SW 1271 (cell line): Measurements from ENCODE around the gene ELAVL1.

ENCODE experiments used
- DNase-seq, 2 experiments: peaks; one replicate each; lab custom pipeline; 2025; lab: John Stamatoyannopoulos, UW

ELAVL1 gene

DNA sequence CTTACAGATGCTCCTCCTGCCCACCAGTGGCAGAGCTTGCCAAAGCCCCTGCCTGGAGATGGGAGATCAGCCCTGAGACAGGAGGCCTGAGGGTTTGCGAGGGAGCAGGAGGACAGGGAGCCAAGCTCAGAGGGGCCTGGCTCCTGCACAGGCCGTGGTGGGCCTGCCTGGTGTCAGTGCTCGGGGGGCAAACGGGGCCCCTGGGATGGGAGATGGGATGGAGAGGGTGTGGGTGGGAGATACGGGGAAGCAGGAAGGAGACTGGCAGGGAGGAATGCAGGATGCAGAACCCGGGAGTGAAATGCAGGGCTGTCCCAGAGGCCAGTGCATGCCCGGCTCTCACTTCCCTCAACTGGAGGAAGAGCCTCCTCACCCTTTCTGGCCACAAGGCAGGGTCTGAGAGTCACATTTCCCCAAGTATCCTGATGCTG is 19.9 kb downstream of the ELAVL1 start:
- no peak for DNase-seq

DNA sequence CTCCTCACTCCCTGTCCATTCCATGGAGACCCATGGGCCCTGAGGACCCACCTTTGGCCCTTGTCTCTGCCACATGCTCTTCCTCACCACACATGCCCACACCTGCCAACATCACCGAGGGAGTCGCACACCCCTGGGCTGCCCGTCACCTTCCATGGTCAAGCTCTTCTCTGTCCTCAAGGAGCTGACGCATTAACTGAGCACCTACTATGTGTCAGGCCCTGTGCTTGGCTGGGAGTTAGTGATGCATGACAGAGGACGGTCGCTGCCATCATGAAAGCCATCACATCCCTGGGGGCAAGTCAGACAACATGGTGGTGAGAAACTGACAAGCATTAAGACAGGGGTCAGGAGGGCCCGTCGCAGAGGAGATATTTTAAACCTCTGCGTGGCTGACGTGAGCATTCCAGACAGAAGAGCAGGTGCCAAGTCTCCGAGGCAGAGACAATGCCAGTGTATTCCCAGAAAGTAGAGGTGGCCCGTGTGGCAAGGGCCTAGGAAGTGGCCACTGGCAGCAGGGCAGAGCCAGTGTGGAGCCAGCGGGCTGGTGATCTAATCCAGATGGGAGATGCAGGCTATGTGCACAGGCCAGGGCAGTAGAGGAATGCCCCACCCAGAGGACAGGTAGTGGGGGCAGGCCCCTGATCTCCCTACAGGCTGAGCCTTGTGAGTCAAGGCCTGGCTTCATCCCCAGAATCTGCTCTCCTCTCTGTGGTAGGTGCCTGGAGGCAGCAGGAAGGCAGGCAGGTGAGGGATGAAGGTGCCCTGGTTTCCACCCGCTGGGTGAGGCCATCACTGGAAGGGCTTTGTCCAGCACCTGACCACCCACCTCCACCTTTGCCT is 21.2 kb downstream of the ELAVL1 start:
- DNase-seq: no peak

DNA sequence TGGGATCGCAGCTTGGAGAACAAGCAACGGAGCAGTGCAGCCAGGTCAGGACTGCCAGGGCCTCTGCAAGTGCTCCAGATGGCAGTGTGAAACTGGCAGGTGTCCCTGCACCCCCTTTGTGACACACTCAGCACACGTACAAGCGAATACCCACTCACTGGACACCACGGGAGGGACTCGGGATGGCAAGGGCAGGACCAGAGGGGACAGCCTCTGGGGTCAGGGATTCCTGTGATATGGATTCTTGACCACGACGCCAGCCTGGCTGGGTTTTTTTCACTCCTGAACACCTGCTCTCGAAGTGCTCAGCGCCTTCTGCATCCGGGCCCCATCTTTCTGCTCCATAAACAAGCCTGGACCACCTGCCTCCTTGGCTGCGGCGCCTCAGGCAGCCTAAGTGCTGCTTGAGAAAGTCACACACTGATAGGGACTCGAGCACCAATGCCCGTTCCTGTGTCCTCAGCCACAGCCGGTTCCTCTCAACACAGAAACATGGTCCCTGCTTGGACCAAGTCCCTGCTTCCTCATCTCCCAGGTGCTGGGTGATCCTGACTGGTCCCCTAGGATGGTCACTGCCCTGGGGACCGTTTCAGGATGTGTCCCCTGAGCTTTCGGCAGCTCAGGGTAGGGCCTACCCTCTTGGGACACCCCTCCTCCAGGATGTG is 22.0 kb downstream of the ELAVL1 start:
- no peak for DNase-seq

DNA sequence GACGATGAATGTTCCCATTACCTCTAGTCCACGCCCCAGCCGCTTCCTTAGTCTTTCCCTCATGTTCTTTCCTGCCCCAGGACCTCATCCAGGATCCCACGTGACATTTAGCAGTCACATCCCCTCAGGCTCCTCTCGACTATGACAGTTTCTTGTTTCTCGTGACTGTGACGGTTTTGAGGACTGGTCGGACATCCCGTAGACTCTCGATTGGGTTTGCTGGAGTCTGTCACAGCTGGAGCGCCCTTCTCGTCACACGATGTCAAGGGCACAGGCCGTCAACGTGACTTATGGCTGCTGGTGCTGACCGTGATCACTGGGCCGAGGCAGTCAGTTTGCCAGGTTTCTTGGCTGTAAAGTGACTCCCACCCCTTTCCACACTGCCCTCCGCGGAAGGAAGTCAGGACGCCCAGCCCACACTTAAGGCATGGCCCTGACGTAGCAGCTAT is 22.8 kb downstream of the ELAVL1 start:
- no peak for DNase-seq

DNA sequence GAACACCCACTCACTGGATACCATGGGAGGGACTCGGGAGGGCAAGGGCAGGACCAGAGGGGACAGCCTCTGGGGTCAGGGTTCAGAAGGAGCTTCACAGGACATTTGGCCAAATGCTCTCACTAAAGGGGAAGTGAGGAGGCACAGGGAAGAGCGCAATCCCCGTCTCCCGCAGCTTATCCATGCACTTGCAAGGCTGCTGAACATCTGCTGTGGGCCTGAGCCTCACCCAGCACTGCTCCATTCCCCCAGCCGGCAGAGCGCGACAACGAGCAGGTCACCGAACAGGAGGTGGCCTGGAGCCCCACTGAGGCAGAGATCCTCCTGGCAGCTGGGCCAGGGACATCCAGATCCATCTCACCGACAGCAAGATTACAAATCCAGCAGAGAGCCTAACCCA is 23.3 kb downstream of the ELAVL1 start:
- DNase-seq: no peak

DNA sequence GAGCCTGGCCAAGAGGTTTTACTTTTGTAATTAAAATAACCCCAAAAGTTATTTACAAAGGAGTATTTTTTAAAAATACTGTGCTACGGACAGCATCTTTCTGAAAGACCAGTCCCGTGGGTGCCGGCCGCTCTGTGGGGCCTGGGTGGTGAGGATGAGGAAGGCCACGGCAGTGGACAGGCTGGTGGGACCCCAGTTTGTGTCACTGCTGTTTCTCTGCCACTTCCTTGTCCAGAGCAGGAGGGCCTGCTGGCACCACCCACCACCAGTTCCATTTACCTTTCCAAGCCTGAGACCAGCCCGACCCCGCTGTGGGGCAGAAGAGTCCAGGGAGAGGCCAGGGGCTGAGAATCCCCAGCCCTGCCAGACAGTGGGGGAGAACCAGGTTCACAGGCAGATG is 23.8 kb downstream of the ELAVL1 start:
- DNase-seq: no peak

DNA sequence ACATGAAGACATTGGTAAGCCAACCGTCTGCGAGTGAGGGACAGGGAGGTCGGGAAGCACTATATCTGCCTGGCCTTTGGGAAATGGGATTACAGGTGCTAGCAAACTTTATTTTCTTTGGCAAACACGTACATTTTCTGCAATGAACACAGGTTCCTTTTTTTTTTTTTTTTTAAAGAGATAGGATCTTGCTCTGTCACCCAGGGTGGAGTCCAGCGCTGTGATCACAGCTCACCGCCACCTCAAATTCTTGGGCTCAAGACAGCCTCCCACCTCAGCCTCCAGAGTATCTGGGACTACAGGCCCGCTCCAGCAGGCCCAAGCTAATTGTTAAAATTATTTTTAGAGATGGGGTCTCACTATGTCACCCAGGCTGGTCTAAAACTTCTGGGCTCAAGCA is 24.2 kb downstream of the ELAVL1 start:
- DNase-seq: no peak

DNA sequence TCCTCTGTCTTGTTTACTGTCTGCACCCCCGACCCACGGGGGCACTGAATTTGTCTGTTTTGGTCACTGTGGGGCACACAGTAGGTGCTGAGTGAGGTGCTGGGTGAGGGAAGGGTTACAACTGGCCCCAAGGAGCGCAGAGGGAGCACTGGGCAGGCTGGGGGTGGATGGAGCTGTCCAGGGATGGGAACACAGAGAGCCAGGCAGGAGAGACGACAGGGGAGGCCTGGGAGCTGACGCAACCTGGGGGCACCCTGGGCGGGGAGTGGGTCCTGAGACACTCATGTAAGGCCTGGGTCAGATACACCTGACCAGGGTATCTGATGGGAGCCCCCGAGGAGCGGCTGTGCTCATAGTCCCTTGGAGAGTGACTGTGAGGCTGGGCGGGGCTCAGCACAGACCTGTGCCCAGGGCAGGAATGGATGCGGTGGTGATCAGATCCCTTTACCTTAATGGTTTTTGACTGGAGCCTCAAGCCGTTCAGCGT is 24.8 kb downstream of the ELAVL1 start:
- DNase-seq: no peak

DNA sequence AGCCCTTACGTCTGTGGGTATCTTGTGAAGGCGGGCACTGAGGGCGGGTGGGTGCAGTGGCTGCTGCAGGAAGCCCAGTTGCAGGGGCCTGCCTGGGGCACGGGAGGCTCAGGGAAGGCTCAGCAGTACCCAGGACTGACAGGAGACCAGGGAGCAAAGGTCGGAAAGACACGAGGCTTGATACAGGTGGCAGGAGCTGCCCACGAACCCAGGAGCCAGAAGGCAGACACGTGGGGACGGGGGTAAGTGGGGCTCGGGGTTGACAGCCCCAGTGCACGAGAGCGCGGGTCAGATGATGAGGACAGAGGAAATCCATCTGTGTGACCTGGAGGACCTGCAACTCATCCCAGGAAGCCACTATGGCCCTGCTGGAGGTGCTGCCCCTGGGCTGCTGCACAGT is 25.3 kb downstream of the ELAVL1 start:
- DNase-seq: no peak

DNA sequence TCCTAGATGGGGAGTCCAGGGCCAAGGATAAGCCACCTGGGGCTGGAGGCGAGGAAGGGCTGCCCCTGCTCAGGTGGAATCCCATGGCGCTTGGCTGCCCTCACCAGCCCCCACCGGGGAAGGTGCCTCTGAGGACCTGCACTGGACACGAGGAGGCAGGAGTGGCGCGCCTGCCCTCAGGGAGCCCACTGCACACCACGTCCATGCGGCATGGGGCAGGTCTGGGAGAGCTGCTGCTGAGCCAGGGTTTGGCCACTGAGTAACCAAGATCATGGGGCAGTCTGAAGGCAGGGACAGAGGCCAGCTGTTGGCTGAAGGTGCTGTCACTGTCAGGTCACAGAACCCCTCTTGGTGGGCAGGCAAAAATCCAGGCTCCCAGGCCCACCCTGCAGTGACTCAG is 25.9 kb downstream of the ELAVL1 start:
- no peak for DNase-seq

DNA sequence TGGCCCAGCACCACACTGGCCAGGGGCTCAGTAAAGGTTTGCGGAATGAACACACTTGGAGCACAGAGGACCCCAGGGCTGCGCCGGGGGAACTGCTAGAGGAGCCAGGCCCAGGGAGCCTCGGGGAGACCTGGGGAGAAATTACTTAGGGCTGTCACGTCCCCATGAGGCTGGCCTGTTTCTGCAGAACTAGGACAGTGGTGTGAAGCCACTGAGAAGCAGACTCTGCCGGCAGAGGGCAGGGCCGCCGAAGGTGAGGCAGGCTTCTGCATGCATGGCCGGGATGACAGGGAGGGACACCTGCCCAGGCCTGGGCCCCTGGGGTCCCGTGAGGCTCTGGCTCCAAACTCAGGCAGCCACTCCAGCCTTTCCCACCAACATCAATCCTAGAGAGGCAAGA is 26.4 kb downstream of the ELAVL1 start:
- no peak for DNase-seq

DNA sequence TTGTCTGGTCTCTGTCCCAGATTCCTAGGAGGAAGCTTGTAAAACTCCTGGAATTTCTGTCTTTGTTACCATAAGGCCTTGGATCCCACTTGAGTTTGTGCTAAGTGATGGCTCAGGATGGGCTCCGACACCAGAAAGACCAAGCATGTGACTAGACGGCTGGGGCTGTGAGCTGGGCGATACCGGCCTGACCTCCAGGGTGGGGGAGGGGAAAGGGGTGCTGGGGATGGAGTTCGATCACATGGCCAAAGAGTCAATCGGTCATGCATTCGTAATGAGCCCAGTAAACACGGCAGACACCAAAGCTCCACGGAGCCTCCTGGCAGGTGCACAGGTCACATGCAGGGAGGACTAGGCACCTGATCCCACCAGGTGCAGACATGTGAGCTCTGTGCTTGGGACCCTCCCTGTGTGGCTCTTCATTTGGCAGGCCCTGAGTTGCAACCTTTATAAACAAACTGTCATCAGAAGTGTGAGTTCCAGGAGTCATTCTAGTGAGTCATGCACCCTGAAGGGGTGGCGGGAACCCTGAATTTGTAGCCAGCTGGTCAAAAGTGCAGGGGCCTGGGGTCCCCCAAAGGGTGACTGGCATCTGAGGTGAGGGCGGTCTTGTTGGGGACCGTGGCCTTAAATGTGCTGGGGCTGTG is 27.1 kb downstream of the ELAVL1 start:
- DNase-seq: no peak

DNA sequence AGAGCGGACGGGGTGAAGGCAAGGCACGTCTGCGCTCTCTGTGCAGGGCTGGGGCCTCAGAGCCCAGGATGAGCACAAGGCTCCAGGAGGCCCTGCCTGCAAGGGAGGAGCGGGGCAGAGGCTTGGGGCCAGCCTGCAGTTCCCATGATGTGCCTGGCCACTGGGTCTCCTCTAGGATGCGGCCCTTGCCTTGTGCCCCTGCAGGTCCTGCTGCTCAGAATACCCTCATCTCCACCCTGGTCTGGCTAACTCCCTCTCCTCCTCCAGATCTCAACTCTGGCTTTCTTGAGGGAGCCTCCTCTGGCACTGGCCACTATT is 27.8 kb downstream of the ELAVL1 start:
- DNase-seq: no peak

DNA sequence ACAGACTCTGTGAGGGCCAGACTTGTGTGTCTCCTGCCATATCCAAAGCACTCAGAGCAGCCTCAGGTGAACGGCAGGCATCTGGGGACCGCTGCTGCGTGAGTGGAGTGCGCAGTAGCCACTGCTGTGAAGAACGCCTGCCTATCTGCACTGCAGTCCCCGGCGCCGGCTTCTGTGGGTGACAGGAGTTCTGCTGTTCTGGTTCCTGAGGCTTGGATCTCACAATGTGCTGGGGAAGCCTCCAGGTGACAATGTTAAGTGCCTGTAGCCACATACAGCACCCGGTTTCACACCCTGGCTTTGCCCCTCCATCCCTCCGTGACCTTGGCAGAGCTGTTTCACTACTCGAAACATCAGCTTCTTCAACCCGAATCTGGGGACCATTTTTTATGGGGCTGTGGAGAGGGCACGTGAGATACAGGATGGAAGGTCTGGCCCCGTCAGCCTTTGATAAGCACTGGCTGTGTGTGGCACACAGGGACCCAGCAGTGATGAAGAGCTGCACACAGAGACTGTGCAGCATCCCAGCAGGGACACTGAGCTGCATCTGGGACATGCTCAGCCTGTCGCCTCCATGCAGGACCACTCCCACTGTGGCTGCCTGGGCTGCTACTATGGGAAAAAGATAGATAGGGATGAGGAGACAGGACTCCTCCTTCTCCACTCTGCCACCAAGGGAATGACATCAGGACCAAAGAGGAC is 28.3 kb downstream of the ELAVL1 start:
- DNase-seq: no peak

DNA sequence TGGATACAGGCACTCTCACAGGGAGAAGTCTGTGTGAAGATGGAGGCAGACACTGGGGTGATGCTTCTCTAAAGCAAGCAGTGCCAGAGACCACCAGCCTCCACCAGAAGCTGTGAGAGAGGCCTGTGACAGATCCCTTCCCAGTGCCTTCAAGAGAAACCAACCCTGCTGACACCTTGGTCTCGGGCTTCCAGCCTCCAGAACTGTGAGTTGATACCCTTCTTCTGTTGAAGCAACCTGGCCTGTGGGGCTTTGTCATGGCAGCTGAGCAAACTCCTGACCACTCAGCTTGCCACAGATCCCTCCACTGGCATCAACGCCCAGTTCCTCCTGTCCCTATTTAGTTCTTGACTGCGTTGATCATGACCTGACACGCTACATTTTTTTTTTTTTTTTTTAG is 29.0 kb downstream of the ELAVL1 start:
- DNase-seq: no peak

DNA sequence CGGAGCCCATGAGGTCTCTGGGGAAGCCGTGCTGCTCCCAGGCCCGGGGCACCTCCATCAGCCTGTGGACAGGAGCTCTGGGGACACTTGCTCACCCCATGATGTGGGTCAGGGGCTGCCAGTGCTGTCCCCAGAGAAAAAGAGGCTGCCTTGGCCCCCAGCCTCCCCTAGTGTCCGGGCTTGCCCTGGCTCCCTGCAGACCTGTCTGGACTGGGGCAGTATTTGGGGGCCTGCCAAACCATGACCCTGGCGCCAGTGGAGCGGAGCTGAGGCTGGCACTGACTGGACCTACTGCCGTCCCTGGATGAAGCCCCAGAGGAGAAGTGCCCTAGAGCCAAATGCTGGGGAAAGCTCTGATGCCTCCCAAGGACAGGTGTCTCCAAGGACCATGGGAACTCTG is 30.4 kb downstream of the ELAVL1 start:
- no peak for DNase-seq

DNA sequence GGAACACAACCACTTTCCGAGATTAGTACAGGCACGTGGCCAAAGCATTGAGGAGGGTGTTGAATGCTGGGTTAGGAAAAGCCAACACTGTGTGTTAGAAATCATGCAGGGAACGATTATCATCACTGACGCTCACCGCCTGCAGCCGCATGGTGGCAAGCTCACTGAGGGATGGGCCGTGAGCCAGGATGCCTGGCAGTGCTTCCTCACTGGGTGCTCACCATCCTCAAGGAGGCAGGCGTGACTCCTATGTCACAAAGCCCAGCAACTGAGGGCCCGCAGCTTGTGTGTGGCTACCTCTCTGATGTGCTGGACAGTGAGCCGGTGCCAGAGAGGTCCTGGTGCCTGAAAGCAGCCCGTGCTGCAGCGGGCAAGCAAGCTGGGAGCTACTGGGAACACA is 31.6 kb downstream of the ELAVL1 start:
- no peak for DNase-seq

DNA sequence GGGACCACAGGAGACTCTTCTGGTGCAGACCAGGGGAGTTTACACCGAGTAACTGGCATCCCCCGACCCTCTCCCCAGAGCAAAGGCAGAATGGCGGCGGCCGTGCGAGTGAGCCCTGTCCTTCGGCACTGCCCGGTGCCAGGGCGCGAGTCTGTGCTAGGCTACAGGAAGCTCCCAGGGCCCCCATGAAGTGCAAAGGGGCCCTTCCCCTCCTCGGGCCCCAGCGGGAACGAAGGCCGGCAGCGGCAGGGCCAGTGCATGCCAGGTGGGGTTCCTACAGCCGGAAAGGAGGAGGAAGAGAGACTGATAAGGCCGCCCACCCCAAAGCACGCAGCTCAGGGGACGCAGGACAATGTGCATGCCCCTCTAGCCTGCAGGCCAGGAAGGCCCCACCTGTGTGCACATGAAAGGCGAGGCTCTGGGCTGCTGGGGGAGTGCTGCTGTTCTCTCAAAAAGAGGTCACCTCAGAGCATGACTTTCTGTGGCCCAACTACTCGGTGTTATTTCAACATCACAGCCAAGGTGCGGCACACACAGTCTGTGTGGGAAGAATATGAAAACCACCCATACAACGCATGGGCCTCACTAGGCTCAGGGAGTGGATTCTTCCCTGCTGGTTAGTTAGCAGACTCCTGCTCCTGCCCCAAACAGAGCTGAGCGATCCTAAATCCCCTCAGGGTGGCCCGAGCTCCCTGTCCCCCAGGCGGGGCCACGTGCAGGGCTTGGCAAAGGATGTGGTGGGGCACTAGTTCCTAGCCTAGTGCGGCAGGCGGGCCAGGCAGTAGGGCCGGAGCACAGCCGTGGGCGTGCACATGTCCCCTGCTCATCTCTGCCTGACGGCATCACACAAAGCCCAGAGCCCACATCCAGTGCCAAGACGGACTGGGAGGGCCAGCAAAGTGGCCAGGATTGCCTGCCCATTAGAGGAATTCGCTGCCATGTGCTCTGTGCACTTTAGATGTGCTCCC is 33.6 kb downstream of the ELAVL1 start:
- no peak for DNase-seq

DNA sequence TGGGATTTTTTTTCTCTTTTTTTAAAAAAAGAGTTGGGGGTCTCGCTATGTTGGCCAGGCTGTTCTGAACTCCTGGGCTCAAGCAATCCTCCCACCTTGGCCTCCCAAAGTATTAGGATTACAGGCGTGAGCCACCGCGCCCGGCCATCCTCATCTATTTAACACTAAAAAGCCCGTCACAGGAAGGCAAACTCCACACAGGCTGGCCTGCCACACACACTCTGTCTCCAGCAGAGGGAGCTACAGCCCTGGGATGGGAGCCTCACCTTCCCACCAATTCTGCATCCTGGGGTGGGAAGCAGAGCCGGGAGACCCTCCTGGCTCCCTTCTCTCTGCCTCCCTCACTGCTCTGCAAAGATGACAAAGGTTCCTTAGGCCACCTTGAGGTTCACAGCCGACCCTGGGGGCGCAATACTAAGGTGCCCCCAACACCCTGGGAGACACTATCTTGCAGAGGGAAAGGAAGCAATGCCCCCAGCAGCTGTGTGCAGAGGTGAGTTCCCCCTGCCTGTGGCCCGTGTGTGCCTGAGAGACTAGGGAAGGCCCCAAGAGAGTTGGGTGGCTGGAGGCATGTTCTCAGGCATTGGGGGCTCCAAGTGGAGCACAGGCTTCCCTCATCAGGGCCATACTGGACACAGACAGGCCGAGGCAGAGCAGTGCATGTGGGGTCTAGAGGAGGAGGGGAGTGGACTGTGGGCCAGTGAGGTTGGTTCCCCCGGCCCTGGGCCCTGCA is 34.6 kb downstream of the ELAVL1 start:
- DNase-seq: peak in 1 of 2 experiments; percentile 11

DNA sequence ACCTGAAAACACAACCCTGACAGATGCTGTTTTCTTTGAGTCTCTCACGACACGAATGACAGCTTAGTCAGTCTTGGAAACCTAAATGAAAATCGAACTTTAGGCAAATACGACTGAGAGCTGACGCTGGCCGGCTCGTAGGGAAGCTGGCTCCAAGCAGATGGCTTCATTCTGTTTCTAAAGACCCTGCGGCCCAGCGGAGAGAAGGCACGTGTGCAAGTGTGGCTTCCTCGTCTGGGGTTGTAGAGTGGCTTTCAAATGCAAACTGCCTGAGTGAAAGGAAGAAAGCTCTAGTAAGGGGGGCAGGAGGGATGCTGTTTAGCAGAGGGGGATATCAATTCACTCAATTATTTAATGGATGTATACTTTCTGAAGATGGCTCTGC is 35.9 kb downstream of the ELAVL1 start:
- DNase-seq: no peak
